ENCODE data around the gene ST3GAL3. TPM values are rescaled to one million over a fixed set of nuclear protein-coding genes. Genes with fewer than 3 reads are reported as not detected.

ST3GAL3 gene
- total RNA-seq, 1 experiment from 2014 or later, result 26.8 TPM

DNA sequence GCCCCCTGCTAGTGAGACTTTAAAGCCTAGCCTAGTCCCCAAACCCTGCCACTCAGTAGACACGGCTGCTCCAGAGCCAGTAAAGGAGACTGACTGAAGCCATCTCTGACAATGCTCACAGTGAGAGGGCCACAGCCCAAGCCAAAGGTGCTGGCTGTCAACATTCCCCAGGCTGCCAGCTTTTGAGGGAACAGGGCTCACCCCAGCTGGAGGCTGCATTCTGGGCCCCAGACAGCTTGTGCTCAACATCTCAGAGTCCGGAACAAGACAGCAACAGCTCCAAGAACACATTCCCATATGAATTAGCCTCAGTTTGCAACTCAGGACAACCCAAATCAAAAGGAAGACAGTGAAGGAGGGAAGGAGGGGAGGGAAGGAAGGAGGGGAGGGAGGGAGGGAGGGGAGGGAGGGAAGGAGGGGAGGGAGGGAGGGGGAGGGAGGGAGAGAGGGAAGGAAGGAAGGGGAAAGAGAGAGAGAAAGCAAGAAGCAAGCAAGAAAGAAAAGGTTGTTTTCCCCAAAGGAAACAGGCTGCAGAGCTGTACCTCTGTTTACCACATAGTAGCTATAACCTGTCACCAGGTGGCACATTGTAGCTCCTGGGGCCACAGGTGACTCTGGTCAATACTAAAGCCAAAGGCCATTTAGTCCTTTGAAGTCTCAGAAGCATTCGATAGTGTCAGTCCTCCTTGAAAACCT, 231.7 kb downstream of the ST3GAL3 start:
- Histone ChIP-seq H3K4me1 (ENCODE audit: insufficient read depth, low read length, poor library complexity, severe bottlenecking) (peaks cover 25% of the 10 kb centered on the region), H3K4me3 (ENCODE audit: low read depth, low read length, poor library complexity, severe bottlenecking) (no peak overlapping the region), H3K27me3 (replicated peaks; ENCODE audit: insufficient read depth, low read depth, low read length, poor library complexity) (no peaks in the 10 kb centered on the region), H3K27ac (ENCODE audit: low read depth, low read length, poor library complexity, severe bottlenecking) (peak overlapping the region; percentile 11), H3K36me3 (ENCODE audit: insufficient read depth, low read length, poor library complexity, severe bottlenecking) (peaks cover 11% of the 10 kb centered on the region), H3K9me3 (ENCODE audit: low read depth, low read length, poor library complexity, severe bottlenecking) (no peaks in the 10 kb centered on the region)
- POLR2A ChIA-PET (ENCODE audit: low non-redundant PET), result interaction anchor here (0.6 kb wide), 1 partner anchor 93 kb away, joined by 5 read pairs; no protein-coding TSS in a partner anchor
- DNase-seq (ENCODE audit: low spot score), result no peak
- BruUV-seq (replicated peaks), result no TSS peak
- CTCF ChIA-PET, result no interaction called here
- intact Hi-C loops (cut with micrococcal nuclease; ENCODE audit: unreplicated experiment), result no loop called here
- no peak for TF ChIP-seq EZH2 (IDR thresholded peaks at IDR 0.05; ENCODE audit: borderline replicate concordance, low read depth, low read length, poor library complexity, severe bottlenecking)
- TF ChIP-seq, protein P1, sequence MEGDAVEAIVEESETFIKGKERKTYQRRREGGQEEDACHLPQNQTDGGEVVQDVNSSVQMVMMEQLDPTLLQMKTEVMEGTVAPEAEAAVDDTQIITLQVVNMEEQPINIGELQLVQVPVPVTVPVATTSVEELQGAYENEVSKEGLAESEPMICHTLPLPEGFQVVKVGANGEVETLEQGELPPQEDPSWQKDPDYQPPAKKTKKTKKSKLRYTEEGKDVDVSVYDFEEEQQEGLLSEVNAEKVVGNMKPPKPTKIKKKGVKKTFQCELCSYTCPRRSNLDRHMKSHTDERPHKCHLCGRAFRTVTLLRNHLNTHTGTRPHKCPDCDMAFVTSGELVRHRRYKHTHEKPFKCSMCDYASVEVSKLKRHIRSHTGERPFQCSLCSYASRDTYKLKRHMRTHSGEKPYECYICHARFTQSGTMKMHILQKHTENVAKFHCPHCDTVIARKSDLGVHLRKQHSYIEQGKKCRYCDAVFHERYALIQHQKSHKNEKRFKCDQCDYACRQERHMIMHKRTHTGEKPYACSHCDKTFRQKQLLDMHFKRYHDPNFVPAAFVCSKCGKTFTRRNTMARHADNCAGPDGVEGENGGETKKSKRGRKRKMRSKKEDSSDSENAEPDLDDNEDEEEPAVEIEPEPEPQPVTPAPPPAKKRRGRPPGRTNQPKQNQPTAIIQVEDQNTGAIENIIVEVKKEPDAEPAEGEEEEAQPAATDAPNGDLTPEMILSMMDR (conservative IDR thresholded peaks at IDR 0.05; ENCODE audit: low read depth, low read length), result no peak

DNA sequence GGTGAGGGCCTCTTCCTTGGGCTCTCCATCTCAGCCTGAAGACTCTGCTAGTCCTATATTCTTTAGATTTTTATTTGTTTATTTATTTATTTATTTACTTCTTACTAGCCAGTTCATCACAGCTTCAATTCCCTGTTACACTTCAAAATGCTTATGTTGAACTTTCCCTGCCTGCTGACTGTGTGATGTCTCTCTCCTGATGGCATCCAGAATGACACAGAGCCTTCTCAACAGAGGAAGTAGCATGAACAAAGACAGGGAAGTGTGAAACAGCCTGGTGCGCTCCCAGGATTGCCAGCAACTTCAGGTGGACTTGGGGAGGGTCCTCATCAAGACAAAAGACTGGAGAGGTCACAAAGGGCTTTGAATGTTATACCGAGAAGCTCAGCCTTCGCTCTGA, 235.1 kb downstream of the ST3GAL3 start:
- intact Hi-C loops (cut with micrococcal nuclease; ENCODE audit: unreplicated experiment), result no loop called here
- no peak overlapping the region for H3K4me3 ChIP-seq (ENCODE audit: low read depth, low read length, poor library complexity, severe bottlenecking)
- peaks cover 1% of the 10 kb centered on the region for H3K36me3 ChIP-seq (ENCODE audit: insufficient read depth, low read length, poor library complexity, severe bottlenecking)
- CTCF ChIA-PET, result no interaction called here
- POLR2A ChIA-PET (ENCODE audit: low non-redundant PET), result no interaction called here
- no TSS peak for BruUV-seq (replicated peaks)
- TF ChIP-seq, protein P1 (conservative IDR thresholded peaks at IDR 0.05; ENCODE audit: low read depth, low read length), result no peak
- TF ChIP-seq EZH2 (IDR thresholded peaks at IDR 0.05; ENCODE audit: borderline replicate concordance, low read depth, low read length, poor library complexity, severe bottlenecking), result no peak
- peaks cover 9% of the 10 kb centered on the region for H3K4me1 ChIP-seq (ENCODE audit: insufficient read depth, low read length, poor library complexity, severe bottlenecking)
- DNase-seq (ENCODE audit: low spot score), result no peak
- H3K27ac ChIP-seq (ENCODE audit: low read depth, low read length, poor library complexity, severe bottlenecking), result no peak overlapping the region
- H3K9me3 ChIP-seq (ENCODE audit: low read depth, low read length, poor library complexity, severe bottlenecking), result no peaks in the 10 kb centered on the region
- H3K27me3 ChIP-seq (replicated peaks; ENCODE audit: insufficient read depth, low read depth, low read length, poor library complexity), result no peaks in the 10 kb centered on the region

DNA sequence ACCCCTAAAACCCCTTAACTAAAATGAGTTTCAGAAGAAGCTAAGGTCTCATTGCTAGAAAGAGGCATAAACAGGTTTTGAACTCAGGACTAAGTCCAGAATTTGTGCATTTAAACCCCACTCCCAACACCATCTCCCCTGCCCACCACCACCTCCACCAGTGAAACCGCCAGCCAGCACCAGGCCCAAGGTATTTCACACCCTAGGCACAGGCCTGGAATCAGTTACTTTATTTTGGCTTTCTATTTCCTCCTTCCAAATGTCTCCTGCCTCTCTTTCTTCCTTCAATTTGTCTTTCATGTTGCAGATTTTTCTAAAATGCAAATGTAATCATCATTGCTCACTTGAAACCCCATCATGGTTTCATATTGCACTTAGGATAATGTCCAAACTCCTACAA, 237.5 kb downstream of the ST3GAL3 start:
- H3K4me3 ChIP-seq (ENCODE audit: low read depth, low read length, poor library complexity, severe bottlenecking), result peak overlapping the region; percentile 19
- CTCF ChIA-PET, result interaction anchor here (0.9 kb wide), 1 partner anchor 10 kb away, joined by 3 read pairs; no protein-coding TSS in a partner anchor
- DNase-seq (ENCODE audit: low spot score), result no peak
- H3K27me3 ChIP-seq (replicated peaks; ENCODE audit: insufficient read depth, low read depth, low read length, poor library complexity), result no peaks in the 10 kb centered on the region
- H3K4me1 ChIP-seq (ENCODE audit: insufficient read depth, low read length, poor library complexity, severe bottlenecking), result peaks cover 19% of the 10 kb centered on the region
- H3K27ac ChIP-seq (ENCODE audit: low read depth, low read length, poor library complexity, severe bottlenecking), result no peak overlapping the region
- no peak for TF ChIP-seq EZH2 (IDR thresholded peaks at IDR 0.05; ENCODE audit: borderline replicate concordance, low read depth, low read length, poor library complexity, severe bottlenecking)
- TF ChIP-seq, protein P1 (conservative IDR thresholded peaks at IDR 0.05; ENCODE audit: low read depth, low read length), result no peak
- no TSS peak for BruUV-seq (replicated peaks)
- H3K9me3 ChIP-seq (ENCODE audit: low read depth, low read length, poor library complexity, severe bottlenecking), result no peaks in the 10 kb centered on the region
- POLR2A ChIA-PET (ENCODE audit: low non-redundant PET), result no interaction called here
- intact Hi-C loops (cut with micrococcal nuclease; ENCODE audit: unreplicated experiment), result no loop called here
- H3K36me3 ChIP-seq (ENCODE audit: insufficient read depth, low read length, poor library complexity, severe bottlenecking), result no peaks in the 10 kb centered on the region

Data from A673 (cell line).